Measurements from ENCODE around the gene AK9.
A peak's percentile ranks its signal among the peaks of the same experiment; 100 is the strongest.
"Not testable (repeated sequence)": the region's sequence is repeated elsewhere in the genome, so short reads cannot be mapped to it uniquely, and the experiment has no call there.

AK9 gene

GRCh38 chr6:109477725-109478124 is 213.3 kb downstream of the AK9 start:
- DNase-seq, result no peak

DNA sequence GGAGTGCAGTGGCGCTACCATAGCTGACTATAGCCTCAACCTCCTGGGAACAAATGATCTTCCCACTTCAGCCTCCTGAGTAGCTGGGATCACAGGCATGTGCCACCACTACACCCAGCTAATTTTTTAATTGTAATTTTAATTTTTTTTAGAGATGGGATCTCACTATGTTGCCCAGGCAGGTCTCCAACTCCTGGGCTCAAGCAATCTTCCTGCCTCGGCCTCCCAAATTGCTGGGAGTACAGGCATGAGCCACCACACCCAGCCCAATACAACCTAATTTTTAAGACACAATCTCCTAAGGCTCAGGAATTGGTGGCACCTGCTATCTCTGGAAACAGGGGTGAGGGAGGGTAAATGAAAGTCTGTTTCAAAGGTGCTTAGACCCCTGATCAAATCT is 213.8 kb downstream of the AK9 start:
- DNase-seq, result no peak

DNA sequence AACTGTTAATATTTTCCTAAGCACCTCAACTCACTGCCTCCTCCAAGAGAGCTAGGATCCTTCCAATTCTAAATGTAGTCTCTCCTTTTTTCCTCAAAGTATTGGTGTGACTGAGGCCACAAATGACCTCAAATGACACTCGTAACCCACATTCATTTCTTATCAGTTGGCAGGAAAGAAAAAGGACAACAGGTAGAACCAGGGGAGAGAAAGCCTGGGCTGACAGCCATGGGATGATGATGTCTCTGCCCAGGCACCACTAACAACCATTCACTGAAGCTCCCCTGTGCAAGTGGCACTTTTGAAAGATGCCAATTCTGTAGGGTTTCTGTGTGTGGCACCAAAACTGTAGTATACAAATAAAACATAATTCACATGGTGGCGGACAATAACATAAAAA is 215.4 kb downstream of the AK9 start:
- DNase-seq, result no peak

- DNase-seq, result no peak
These were observed 216.0 kb downstream of the AK9 start for GRCh38 chr6:109474995-109475394.

- no peak for DNase-seq
These were observed 217.9 kb downstream of the AK9 start for GRCh38 chr6:109473120-109473519.

GRCh38 chr6:109472132-109472995 is 218.6 kb downstream of the AK9 start:
- DNase-seq, result no peak

DNA sequence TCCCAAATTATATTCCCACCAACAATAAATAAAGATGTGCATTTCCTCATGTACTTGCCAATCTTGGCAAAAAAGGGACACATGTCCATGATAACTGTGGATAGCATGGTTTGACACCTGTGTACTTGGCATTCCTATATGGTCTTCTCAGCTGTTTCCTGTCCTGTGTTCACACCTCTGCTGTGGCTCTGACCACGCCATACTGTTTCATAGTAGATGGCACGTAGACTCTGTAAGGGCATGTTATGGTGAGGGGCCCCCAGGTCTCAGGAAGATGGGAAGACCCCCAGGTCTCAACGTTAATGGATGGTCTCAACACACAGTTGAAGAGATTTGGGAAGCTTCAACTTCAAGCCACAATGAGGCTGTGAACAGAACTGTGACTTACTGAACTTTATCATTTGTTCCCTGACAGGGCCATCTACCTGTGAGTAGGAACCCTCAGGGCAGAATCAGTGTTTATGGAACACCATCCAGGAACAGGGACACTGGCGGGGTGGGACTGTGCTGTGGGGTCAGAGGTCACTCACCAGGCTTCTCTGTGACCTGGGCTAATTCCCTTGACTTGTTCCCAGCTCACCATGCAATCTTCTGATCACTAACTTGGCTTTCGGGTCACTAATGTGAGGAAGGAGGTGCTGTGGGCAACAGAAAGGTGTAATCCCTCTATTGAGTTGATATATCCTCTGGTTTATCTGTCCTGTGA is 219.7 kb downstream of the AK9 start:
- DNase-seq, result no peak

- no peak for DNase-seq
These were observed 221.3 kb downstream of the AK9 start for GRCh38 chr6:109469591-109470189.

GRCh38 chr6:109467696-109468095 is 223.3 kb downstream of the AK9 start:
- DNase-seq, result no peak

- no peak for DNase-seq
These were observed 224.6 kb downstream of the AK9 start for GRCh38 chr6:109466212-109466923.

- no peak for DNase-seq
These were observed 225.2 kb downstream of the AK9 start for GRCh38 chr6:109465772-109466171.

- DNase-seq, result no peak
These were observed 229.1 kb downstream of the AK9 start for GRCh38 chr6:109461733-109462526.

DNA sequence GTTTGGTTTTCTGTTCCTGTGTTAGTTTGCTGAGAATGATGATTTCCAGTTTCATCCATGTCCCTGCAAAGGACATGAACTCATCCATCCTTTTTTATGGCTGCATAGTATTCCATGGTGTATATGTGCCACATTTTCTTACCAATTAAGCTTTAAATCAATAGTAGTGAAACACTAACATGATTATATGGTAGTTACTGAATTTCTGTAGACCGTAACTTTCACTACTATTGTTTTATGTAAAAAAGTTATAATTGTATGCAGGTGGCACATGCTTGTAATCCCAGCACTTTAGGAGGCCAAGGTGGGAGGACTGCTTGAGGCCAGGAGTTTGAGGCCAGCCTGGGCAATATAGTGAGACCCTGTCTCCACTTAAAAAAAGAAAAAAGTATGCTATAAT is 229.8 kb downstream of the AK9 start:
- DNase-seq, result not testable (repeated sequence)

GRCh38 chr6:109460161-109460829 is 230.7 kb downstream of the AK9 start:
- no peak for DNase-seq

GRCh38 chr6:109458774-109459531 is 232.0 kb downstream of the AK9 start:
- peak; percentile 74 for DNase-seq

GRCh38 chr6:109457562-109457996 is 233.4 kb downstream of the AK9 start:
- DNase-seq, result no peak

- DNase-seq, result no peak
These were observed 234.1 kb downstream of the AK9 start for GRCh38 chr6:109456710-109457561.

DNA sequence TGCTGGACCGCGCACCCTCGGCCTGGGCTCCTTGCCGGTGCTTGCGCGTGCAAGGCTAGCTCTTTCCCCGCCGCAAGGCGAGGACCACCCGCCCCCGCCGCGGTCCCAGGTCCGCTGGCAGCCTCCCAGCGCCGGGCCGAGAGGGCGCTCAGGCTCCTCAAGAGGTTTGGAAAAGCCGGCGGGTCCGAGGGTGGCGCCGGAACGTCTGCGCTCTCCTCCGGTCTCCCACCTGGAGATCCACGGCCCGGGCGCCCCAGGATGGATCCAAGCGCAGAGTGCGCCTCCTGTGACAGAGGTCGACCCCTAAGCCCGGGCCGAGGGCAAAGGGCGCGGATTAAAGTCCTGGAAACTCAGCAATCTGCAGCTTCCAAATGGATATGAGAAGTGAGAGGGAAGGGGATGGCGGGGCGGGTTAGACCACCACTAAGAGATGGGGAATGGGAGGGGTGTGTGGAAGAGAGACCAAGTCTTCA is 234.9 kb downstream of the AK9 start:
- no peak for DNase-seq

- DNase-seq, result peak; percentile 81
These were observed 235.4 kb downstream of the AK9 start, which contains the start of gene MICAL1 for GRCh38 chr6:109455437-109456110. MICAL1 (minus strand) TSS chr6:109455772; CDS start chr6:109454196, 1,576 bp downstream.

All from activated CD4-positive, alpha-beta T cell treated with anti-CD3 and anti-CD28 coated beads, Interleukin-2, Interleukin-6, amounts not matched to agents 100 ng/mL and 50 ng/mL, durations not matched to agents 16 hours and 8 hours (primary cell).